NCI-H2196 (cell line): ENCODE measurements around the gene XAB2.

Source experiments
- DNase-seq: peaks from one replicate; lab custom pipeline; 2025; ENCODE audit not compliant: unreplicated experiment; lab: John Stamatoyannopoulos, UW

XAB2 gene

GRCh38 chr19:7650148-7650547 lies 20.8 kb upstream of the XAB2 start:
- DNase-seq: no peak

GRCh38 chr19:7648265-7649014 lies 19.1 kb upstream of the XAB2 start:
- no peak for DNase-seq

GRCh38 chr19:7647156-7647555 lies 17.8 kb upstream of the XAB2 start:
- no peak for DNase-seq

GRCh38 chr19:7646426-7646700 lies 17.0 kb upstream of the XAB2 start:
- no peak for DNase-seq

- no peak for DNase-seq
Observed at GRCh38 chr19:7645656-7646425, 16.5 kb upstream of the XAB2 start.

GRCh38 chr19:7645163-7645562 lies 15.8 kb upstream of the XAB2 start:
- no peak for DNase-seq

- no peak for DNase-seq
Observed at GRCh38 chr19:7644550-7644877, 15.2 kb upstream of the XAB2 start.

GRCh38 chr19:7643629-7644549 lies 14.5 kb upstream of the XAB2 start:
- peak; percentile 12 for DNase-seq

GRCh38 chr19:7643031-7643415 lies 13.7 kb upstream of the XAB2 start:
- no peak for DNase-seq

GRCh38 chr19:7642295-7643030 lies 13.1 kb upstream of the XAB2 start:
- no peak for DNase-seq

- no peak for DNase-seq
Observed at GRCh38 chr19:7641290-7642276, 12.2 kb upstream of the XAB2 start.

GRCh38 chr19:7640803-7641202 lies 11.5 kb upstream of the XAB2 start:
- no peak for DNase-seq

GRCh38 chr19:7639863-7640348 lies 10.6 kb upstream of the XAB2 start:
- no peak for DNase-seq

GRCh38 chr19:7638802-7639465 lies 9.6 kb upstream of the XAB2 start:
- no peak for DNase-seq

GRCh38 chr19:7637374-7638256 lies 8.3 kb upstream of the XAB2 start:
- no peak for DNase-seq

GRCh38 chr19:7636691-7637373 lies 7.5 kb upstream of the XAB2 start, which contains the start of gene STXBP2:
Gene STXBP2, plus strand, starts transcription at chr19:7637110. Its CDS starts 40 bp downstream, at chr19:7637150.
- peak; percentile 90 for DNase-seq

GRCh38 chr19:7636317-7636690 lies 7.0 kb upstream of the XAB2 start:
- no peak for DNase-seq

GRCh38 chr19:7635670-7636069 lies 6.3 kb upstream of the XAB2 start:
- DNase-seq: no peak
